SK-N-MC (cell line): ENCODE results near the gene SHMT1.

Source experiments
- DNase-seq: peaks from one replicate; pipeline ENCODE4 v3.0.0-alpha.2; 2011; ENCODE audit warnings: low read depth, low spot score
- H3K27ac ChIP-seq: fragments of 200-600 bp; sonication (generic); 2 replicates; pipeline ENCODE4 v1.5.1; 2016; ENCODE audit warnings: mixed run types
- H3K36me3 ChIP-seq: fragments of 200-600 bp; sonication (generic); 2 replicates; pipeline ENCODE4 v1.6.1; 2017; ENCODE audit warnings: antibody characterized with exemption, low read length, mixed read lengths; ENCODE audit not compliant: insufficient read depth
- H3K4me3 ChIP-seq: fragments of 200-600 bp; sonication (generic); 2 replicates; pipeline ENCODE4 v1.5.1; 2016
- H3K9ac ChIP-seq: fragments of 200-600 bp; sonication (generic); 2 replicates; pipeline ENCODE4 v1.8.0; 2017; ENCODE audit warnings: mixed run types, mixed read lengths; ENCODE audit not compliant: insufficient read length
- H3K9me3 ChIP-seq: fragments of 200-600 bp; sonication (generic); 2 replicates; pipeline ENCODE4 v1.6.1; 2017; ENCODE audit warnings: low read depth, mild to moderate bottlenecking, antibody characterized with exemption, low read length, moderate library complexity, mixed read lengths
- EZH2 ChIP-seq: fragments of 200-600 bp; sonication (generic); IDR thresholded peaks from one replicate; pipeline ENCODE4 v1.6.1; 2017; ENCODE audit warnings: antibody characterized with exemption
- FOXP2 ChIP-seq: optimal IDR thresholded peaks from 2 replicates; pipeline ENCODE3; 2011; ENCODE audit warnings: mild to moderate bottlenecking, moderate library complexity; ENCODE audit not compliant: insufficient read depth; ENCODE audit errors: extremely low read length, control extremely low read depth
- POLR2AphosphoS5 ChIP-seq: IDR thresholded peaks from 2 replicates; pipeline ENCODE4 v1.6.1; 2012; ENCODE audit warnings: mild to moderate bottlenecking, low read depth, low read length, borderline replicate concordance

The SHMT1 gene

DNA sequence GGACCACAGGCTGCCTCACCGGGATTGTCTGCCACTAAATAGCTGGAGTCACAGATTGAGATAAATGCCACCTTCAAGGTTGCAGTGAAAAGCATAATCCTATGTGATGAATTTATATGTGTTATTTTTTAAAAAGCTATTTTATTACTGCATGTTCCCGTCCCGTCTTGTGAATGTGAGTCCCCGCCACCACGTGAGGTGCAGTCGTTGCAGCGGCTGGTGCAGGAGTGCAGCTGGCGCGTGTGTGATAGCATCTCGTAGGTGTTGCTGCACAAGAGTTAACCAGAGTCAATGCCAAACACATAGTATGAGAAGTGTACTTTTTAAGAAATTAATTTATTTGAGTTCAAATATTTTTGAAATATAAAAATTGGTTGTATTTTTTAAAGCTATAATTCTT is 35.8 kb downstream of the SHMT1 start:
- Histone ChIP-seq H3K4me3 (no peak overlapping the region), H3K9ac (no peak overlapping the region), H3K27ac (no peak overlapping the region)

GRCh38 chr17:18327093-18327492 is 36.3 kb downstream of the SHMT1 start:
- Histone ChIP-seq H3K9me3 (no peaks in the 10 kb centered on the region), H3K4me3 (no peak overlapping the region), H3K36me3 (peaks cover 6% of the 10 kb centered on the region; the same call in 1 of the 2 replicates), H3K27ac (no peak overlapping the region), H3K9ac (no peak overlapping the region)
- no peak for DNase-seq
- TF ChIP-seq POLR2AphosphoS5 (no peak), EZH2 (no peak), FOXP2 (no peak)

More for the DNA sequence above, 35.8 kb downstream of the SHMT1 start:
- no peak for DNase-seq
- no peak for TF ChIP-seq EZH2
- TF ChIP-seq POLR2AphosphoS5, result no peak
- no peak for TF ChIP-seq FOXP2
- Histone ChIP-seq H3K36me3 (peaks cover 6% of the 10 kb centered on the region; the same call in 1 of the 2 replicates), H3K9me3 (no peaks in the 10 kb centered on the region)

DNA sequence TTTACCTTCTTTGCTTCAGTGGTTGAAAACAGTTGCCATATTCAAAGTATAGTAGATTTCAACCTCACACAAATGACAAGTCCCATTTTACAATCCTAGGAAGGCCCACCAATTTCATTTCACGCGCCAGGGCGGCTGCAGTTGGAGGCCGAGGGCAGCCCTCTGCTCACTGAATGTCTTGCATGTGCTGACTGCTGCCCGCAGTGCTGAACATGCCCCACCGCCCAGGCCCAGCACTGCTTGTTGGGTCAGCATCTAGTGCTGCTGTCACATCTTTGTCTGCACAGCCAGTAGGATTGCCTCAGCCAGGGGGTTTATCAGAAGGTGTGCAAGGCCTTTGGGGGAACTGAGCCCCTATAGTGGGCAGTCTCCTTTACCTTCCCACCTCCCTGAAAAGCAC is 36.8 kb downstream of the SHMT1 start:
- Histone ChIP-seq H3K9me3 (no peaks in the 10 kb centered on the region), H3K36me3 (peaks cover 6% of the 10 kb centered on the region; the same call in 1 of the 2 replicates), H3K9ac (no peak overlapping the region), H3K4me3 (no peak overlapping the region), H3K27ac (no peak overlapping the region)
- no peak for DNase-seq
- TF ChIP-seq POLR2AphosphoS5 (no peak), FOXP2 (no peak), EZH2 (no peak)

- no peak for DNase-seq
- no peak for TF ChIP-seq FOXP2
- TF ChIP-seq POLR2AphosphoS5, result no peak
- TF ChIP-seq EZH2, result no peak
- Histone ChIP-seq H3K9ac (no peak overlapping the region), H3K27ac (no peak overlapping the region), H3K4me3 (no peak overlapping the region), H3K36me3 (peaks cover 6% of the 10 kb centered on the region; the same call in 1 of the 2 replicates), H3K9me3 (no peaks in the 10 kb centered on the region)
Measured at GRCh38 chr17:18326039-18326438, 37.3 kb downstream of the SHMT1 start.

GRCh38 chr17:18324140-18325050 is 39.0 kb downstream of the SHMT1 start:
- Histone ChIP-seq H3K27ac (no peak overlapping the region), H3K36me3 (peaks cover 6% of the 10 kb centered on the region; the same call in 1 of the 2 replicates), H3K9ac (no peak overlapping the region), H3K9me3 (no peaks in the 10 kb centered on the region), H3K4me3 (no peak overlapping the region)
- TF ChIP-seq POLR2AphosphoS5, result no peak
- no peak for TF ChIP-seq FOXP2
- TF ChIP-seq EZH2, result no peak
- no peak for DNase-seq

DNA sequence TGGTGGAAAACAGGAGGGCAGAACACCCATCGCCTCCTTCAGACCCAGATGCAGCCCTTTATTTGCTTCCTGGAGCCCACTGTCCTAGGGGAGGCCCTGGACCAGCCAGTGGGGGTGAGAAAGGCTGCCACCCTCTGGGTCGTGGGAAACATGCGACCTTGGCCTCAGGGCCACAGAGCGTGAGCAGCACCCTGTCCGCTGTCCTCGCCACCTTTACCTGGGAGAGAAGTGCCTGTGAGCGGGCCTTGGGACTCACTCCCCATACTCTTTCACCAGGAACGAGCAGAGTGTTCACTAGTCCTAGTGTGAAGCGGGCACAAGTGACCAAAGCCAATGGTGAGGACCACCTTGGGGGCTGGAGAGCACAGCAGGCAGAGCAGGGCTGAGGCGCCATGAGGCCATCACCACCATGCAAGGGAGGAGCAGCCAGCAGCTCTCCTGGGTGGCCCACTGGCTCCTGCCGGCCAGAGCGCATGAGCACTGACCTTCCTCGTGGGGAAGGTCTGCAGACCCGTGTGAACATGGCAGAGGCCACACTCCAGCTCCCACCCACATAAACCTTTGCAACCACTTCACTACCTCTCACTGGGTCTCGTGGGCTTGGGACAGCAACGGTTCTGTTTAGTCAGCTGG is 39.7 kb downstream of the SHMT1 start:
- Histone ChIP-seq H3K36me3 (peaks cover 4% of the 10 kb centered on the region; the same call in 1 of the 2 replicates), H3K4me3 (no peak overlapping the region), H3K9ac (no peak overlapping the region), H3K27ac (no peak overlapping the region), H3K9me3 (no peaks in the 10 kb centered on the region)
- DNase-seq, result no peak
- TF ChIP-seq FOXP2 (no peak), EZH2 (no peak)

DNA sequence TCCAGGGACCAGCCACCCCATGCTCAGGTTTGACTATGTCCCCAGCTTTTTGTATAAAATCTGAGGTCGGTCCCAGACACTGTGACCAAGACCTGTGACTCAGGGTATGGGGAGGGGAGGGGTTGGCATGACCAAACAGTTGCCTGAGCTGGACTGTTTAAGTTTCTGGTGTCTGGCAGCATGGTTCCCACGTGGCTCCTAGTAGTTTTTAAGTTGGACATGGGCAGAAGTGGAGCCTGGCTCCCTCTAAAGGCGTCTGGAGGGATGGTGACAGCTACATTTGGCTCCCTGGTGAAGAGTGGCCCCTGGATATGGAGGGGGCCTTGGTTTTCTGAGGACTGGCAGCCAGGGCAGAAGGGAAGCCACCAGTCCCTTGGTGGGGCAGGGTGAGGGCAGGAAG is 40.3 kb downstream of the SHMT1 start:
- Histone ChIP-seq H3K36me3 (peaks cover 4% of the 10 kb centered on the region; the same call in 1 of the 2 replicates), H3K9ac (no peak overlapping the region), H3K9me3 (no peaks in the 10 kb centered on the region), H3K27ac (no peak overlapping the region), H3K4me3 (no peak overlapping the region)
- TF ChIP-seq POLR2AphosphoS5 (no peak), EZH2 (no peak), FOXP2 (no peak)
- no peak for DNase-seq

GRCh38 chr17:18322522-18322921 is 40.8 kb downstream of the SHMT1 start:
- no peak overlapping the region for H3K9ac ChIP-seq
- H3K4me3 ChIP-seq, result no peak overlapping the region
- H3K36me3 ChIP-seq, result peaks cover 4% of the 10 kb centered on the region; the same call in 1 of the 2 replicates
- DNase-seq, result no peak
- no peak for TF ChIP-seq EZH2
- TF ChIP-seq POLR2AphosphoS5, result no peak
- TF ChIP-seq FOXP2, result no peak
- no peak overlapping the region for H3K27ac ChIP-seq
- H3K9me3 ChIP-seq, result no peaks in the 10 kb centered on the region
